Vagina (tissue), 2 donors: ENCODE data around the gene CFAP92.

Experiments used
- POLR2AphosphoS5 ChIP-seq, 2 donors: sonication (generic); formaldehyde crosslinking; IDR thresholded peaks; one replicate each; pipeline ENCODE4 v1.9.0; 2017; ENCODE audit warnings: antibody characterized with exemption in 2 of 2, mild to moderate bottlenecking in 2 of 2, low read depth in 1 of 2; ENCODE audit not compliant: insufficient read depth in 1 of 2
- TF ChIP-seq, protein P1 (sequence below), 3 experiments: fragments of 450-650 bp in 2 of 3; fragments of 200-600 bp in 1 of 3; sonication (generic) in 1 of 3; IDR thresholded peaks; one replicate each; pipeline ENCODE4 v1.5.1; 2017 to 2019; ENCODE audit warnings: antibody characterized with exemption in 3 of 3, mild to moderate bottlenecking in 2 of 3, moderate library complexity in 2 of 3

GRCh38 chr3:128946411-128946810 is 47.5 kb downstream of the CFAP92 start:
- TF ChIP-seq, protein P1, sequence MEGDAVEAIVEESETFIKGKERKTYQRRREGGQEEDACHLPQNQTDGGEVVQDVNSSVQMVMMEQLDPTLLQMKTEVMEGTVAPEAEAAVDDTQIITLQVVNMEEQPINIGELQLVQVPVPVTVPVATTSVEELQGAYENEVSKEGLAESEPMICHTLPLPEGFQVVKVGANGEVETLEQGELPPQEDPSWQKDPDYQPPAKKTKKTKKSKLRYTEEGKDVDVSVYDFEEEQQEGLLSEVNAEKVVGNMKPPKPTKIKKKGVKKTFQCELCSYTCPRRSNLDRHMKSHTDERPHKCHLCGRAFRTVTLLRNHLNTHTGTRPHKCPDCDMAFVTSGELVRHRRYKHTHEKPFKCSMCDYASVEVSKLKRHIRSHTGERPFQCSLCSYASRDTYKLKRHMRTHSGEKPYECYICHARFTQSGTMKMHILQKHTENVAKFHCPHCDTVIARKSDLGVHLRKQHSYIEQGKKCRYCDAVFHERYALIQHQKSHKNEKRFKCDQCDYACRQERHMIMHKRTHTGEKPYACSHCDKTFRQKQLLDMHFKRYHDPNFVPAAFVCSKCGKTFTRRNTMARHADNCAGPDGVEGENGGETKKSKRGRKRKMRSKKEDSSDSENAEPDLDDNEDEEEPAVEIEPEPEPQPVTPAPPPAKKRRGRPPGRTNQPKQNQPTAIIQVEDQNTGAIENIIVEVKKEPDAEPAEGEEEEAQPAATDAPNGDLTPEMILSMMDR (IDR thresholded peaks at IDR 0.05) = no peak
- no peak for TF ChIP-seq POLR2AphosphoS5 (IDR thresholded peaks at IDR 0.05; ENCODE audit: insufficient read depth in 1 of 2, low read depth in 1 of 2)
